SW 1271 (cell line): Measurements from ENCODE around the gene ARMC9.

Source experiments
- DNase-seq, 2 experiments: peaks; one replicate each; lab custom pipeline; 2025; lab: John Stamatoyannopoulos, UW

The ARMC9 gene

GRCh38 chr2:231383416-231384108, 185.1 kb downstream of the ARMC9 start:
- no peak for DNase-seq

DNA sequence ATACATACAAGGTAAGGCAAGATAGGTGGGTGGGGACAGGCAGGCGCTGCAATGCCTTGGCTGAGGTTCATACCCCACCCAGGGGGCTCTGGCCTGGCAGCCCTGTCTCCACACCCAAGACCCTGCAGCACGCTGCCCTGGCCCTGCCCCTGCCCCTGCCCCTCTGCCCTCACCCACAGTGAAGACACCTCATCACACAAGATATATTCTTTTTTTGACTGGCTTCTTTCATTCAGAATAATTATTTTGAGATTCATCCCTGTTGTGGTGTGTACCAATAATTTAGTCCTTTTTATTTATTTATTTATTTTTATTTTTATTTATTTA, 185.6 kb downstream of the ARMC9 start:
- DNase-seq, result no peak

GRCh38 chr2:231384970-231385369, 186.5 kb downstream of the ARMC9 start:
- no peak for DNase-seq

DNA sequence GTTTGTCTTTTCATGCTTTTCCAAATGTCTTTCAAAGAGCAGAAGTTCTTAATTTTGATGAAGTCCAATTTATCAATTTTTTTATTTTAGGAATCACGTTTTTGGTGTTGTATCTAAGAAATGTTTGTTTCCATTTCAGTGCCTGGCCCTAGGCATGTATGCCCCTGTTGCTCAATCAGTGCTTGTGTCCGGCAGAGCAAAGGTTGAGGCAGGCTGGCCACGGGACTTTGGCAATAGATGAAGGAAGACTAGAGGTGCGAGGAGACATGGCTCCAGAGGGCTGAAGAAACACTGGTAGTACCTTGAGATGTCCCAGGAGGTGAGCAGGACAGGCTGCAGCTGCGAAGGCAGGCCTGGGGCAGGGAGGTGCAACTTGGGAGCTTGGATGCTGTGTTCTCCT, 187.0 kb downstream of the ARMC9 start:
- no peak for DNase-seq

GRCh38 chr2:231386446-231386845, 188.0 kb downstream of the ARMC9 start:
- DNase-seq, result no peak

- no peak for DNase-seq
Measured at GRCh38 chr2:231387904-231388724, 189.7 kb downstream of the ARMC9 start.

GRCh38 chr2:231388725-231389346, 190.4 kb downstream of the ARMC9 start:
- DNase-seq, result no peak

DNA sequence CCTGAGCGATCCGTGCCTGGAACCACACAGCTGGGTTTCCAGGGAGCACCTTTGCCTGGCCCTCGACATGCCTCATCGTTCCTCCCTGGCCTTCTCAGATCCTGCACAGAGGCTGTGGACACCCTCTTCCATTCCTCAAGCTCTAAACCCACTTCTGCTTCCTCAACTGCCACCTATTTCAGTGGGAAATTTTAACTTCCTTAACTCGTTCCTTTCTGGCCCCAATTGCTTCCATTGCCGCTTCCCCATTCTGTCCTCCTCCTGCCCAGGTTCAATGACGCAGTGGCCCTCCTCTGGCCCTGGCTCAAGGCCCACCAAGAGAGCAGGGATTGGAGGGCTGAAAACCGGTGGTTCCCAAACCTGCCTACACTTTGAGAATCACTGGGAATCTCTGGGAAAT, 192.2 kb downstream of the ARMC9 start:
- no peak for DNase-seq

DNA sequence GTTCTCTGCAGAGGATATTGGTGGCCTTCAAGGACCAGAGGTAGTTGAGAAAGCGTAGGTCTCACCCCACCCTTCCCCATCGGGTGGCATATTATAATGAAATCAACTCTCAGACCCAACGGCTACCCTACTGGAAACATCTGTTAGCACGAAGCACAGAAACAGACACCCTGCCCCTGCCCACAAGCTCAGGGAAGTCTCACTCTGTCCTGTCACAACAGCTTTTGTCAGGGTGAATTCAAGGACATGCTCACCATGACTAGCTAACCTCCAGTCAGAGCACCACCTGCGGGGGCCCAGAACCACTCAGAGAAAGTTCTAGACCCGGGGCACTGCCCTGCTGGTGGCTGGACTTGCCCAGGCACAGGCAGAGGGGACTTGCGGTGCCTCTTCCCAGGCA, 193.6 kb downstream of the ARMC9 start:
- no peak for DNase-seq

- DNase-seq, result no peak
Measured at GRCh38 chr2:231392431-231393148, 194.2 kb downstream of the ARMC9 start.

DNA sequence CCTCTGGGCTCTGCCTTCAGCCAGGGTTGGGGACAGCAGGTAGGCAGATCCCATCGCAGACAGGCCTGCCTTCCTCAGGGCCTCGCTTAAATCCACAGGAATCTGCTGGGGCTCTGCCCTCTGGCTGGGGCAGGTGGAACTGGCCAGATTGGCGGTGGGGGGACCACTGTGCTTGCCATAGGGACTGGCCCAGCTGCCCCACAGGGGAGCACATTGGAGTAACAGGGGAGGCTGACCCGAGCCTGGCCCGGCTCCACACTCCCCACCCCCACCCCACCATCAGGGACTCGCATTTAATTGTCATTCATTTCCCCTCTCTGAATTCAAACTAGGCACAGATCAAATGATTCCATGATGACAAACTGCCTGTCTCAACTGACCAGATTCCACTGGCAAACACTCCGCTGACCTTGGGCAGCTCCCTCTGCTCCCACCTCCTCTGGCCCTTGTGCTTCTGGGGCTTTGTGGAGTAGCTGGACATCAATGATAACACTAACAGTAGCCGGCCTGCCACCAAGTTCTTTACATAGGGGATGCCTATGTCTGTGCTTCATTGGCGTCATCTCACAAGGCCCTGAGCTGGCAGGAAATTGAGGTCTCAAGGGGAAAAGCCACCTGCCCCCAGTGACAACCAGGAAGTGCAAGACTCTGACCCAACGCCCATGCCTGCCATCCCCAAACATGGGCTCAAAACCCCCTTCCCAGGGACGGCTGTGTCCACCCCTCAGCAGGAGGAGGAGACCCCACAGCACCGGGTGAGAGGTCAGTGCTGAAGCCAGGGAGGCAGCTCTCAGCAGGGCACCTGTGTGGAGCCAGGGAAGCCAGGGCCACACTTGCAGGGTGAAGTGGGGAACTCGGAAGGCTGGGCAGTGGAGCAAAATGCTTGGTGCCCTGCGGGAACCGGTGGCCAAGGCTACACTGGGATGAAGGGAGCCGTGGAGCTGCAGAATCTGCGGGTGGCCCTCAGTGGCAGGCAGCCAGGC, 195.0 kb downstream of the ARMC9 start:
- DNase-seq, result no peak

DNA sequence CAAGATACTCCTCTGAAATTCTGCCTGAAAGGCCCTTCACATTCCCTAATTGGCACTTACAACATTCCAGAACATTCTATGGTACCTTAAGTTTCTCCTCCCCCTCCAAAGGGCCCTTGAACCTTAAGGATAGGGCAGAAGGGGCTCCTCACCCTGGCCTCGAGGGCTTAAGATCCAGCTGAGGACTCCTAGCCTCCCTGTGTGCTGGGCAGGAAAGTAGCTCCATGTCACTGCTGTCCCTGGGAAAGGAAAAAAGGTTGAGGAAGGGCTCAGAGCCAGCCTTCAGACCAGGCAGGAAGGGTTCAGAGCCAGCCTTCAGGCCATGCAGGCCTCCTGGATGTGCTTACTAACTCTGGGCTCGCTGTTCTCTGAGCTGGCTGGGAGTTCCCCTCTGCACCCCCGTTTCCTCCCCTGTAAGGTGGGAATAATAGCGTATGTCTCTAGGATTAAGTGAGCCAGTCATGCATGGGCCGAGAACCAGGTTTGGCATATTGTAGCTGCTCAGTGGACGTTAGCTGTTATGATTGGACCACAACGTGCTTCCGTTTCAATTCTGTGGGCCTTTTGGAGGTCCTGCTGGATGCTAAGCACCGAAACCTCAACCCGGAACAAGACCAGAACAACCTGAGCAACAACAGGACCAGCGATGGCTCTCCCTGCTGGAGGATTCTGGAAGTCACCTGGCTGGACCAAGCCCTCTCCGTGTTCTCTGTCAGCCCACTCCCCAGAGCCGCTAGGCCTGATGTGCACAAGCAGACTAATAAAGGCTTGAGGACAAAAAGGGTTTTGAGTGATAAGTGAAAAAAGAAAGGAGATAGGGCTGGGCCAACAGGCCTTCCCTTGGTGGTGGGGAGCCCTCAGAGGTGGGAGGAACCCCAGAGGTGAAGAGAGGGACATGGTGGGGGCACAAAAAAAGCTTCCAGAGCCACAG, 196.0 kb downstream of the ARMC9 start:
- no peak for DNase-seq

DNA sequence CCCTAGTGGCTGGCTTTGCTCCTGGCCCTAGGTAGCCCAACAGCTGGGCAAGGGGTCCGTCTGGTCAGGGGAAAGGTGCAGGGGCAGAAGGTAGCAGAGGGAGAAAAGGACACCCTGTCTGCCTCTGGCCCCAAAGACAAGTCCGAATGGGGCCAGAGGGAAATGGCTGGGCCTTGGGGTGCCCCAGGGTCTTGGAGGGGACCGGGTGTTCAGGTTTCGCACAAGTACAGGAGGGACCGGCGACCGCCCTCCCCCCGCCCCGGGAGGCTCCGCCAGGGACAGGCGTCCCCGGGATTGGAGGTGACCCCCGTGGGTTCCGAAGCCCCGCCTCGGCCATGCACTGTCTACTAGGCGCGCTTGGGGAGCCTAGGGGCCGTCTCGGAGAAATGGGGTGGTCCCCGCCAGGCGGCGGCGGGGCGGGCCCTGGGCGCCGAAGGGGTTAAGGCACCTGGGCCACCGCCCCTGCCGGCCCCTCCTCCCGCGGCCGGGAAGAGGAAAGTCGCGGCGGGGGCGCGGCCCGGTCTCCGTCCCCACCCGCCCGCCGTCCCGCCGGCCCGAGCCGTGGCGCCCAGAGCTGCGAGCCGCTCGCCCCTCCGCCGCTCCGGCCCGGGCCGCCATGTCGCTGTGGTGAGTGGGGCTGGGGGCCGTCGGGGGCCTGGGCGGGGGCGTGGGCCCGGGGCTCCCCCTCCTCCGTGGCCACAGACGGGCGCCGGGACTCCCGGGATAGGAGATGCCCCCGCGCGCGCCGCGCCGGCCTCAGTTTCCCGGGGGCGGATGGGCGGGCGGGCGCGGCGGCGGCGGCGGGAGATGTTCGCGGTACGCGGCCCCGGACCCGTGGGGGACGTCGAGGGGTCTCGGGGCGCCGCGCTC, 197.0 kb downstream of the ARMC9 start, which contains the start of gene B3GNT7:
Gene B3GNT7 (plus strand): TSS at position 523 of the 870 bp plus-strand sequence. CDS start 94 bp downstream, at position 617.
- DNase-seq, result no peak

GRCh38 chr2:231396058-231396821, 197.8 kb downstream of the ARMC9 start:
- no peak for DNase-seq

DNA sequence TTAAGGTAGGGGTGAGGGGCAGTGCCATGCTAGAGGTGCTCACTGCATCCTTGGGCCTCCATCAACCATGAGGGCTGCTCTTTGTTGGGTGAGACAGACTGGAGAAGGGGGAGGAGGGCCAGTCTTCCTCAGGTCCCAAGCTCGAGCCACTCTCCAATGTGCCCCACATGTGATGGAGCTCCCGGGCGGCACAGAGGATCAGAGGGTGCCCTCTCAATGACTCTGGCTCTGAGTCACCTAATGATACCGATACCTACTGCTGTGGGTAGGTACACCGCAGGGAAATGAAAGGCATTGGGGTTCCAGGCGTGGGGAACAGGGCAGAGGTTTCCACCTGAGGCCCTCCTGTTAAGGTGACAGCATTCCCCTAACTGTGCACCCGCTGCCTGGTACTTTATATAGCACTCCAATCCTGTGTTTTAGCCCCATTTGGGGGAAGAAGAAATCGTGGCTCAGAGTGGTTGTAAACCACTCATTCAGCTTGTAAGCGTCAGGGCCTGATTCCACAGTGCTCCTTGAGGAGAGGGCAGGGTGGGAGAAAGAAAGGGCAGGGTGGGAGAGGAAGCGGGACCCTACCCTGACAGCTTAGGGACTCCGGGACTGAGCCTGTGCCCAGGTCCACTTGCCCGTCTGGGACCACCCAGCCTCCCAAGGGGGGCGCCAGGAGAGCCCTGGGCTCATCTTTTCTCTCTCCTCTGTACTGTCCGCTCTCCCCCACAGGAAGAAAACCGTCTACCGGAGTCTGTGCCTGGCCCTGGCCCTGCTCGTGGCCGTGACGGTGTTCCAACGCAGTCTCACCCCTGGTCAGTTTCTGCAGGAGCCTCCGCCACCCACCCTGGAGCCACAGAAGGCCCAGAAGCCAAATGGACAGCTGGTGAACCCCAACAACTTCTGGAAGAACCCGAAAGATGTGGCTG, 198.8 kb downstream of the ARMC9 start:
- DNase-seq, result no peak

- DNase-seq, result no peak
Measured at GRCh38 chr2:231397928-231398294, 199.5 kb downstream of the ARMC9 start.

GRCh38 chr2:231398585-231398984, 200.2 kb downstream of the ARMC9 start:
- no peak for DNase-seq
